ENCODE measurements around the gene DERL2.

Gene DERL2

GRCh38 chr17:5500589-5501391, 14.8 kb upstream of the DERL2 start:
- DNase-seq: peak; percentile 61

- DNase-seq: no peak
Observed at GRCh38 chr17:5500247-5500588, 14.2 kb upstream of the DERL2 start.

- no peak for DNase-seq
Observed at GRCh38 chr17:5499476-5500231, 13.7 kb upstream of the DERL2 start.

GRCh38 chr17:5492970-5493369, 7.0 kb upstream of the DERL2 start:
- DNase-seq: no peak

- DNase-seq: no peak
Observed at GRCh38 chr17:5488752-5489151, 2.8 kb upstream of the DERL2 start.

- peak; percentile 92 for DNase-seq
Observed at GRCh38 chr17:5486206-5487124, 487 bp upstream of the DERL2 start, which contains the start of gene MIS12. MIS12 (plus strand) TSS chr17:5486566; CDS start chr17:5488863, 2,297 bp downstream.

GRCh38 chr17:5481451-5481850, 4.5 kb downstream of the DERL2 start:
- no peak for DNase-seq

GRCh38 chr17:5480962-5481361, 5.0 kb downstream of the DERL2 start:
- DNase-seq: no peak

GRCh38 chr17:5478992-5479391, 7.0 kb downstream of the DERL2 start:
- no peak for DNase-seq

- DNase-seq: no peak
Observed at GRCh38 chr17:5473906-5474305, 12.1 kb downstream of the DERL2 start.

GRCh38 chr17:5472511-5472910, 13.5 kb downstream of the DERL2 start:
- DNase-seq: no peak

GRCh38 chr17:5468075-5468473, 17.9 kb downstream of the DERL2 start:
- DNase-seq: no peak

- no peak for DNase-seq
Observed at GRCh38 chr17:5467416-5467815, 18.6 kb downstream of the DERL2 start.

- no peak for DNase-seq
Observed at GRCh38 chr17:5466295-5466694, 19.7 kb downstream of the DERL2 start.

- DNase-seq: no peak
Observed at GRCh38 chr17:5464717-5465507, 21.1 kb downstream of the DERL2 start.

GRCh38 chr17:5446786-5447185, 39.2 kb downstream of the DERL2 start:
- DNase-seq: no peak

GRCh38 chr17:5444209-5444608, 41.8 kb downstream of the DERL2 start:
- DNase-seq: no peak

- no peak for DNase-seq
Observed at GRCh38 chr17:5443728-5444127, 42.2 kb downstream of the DERL2 start.

- DNase-seq: no peak
Observed at GRCh38 chr17:5439446-5439764, 46.6 kb downstream of the DERL2 start.

- DNase-seq: peak; percentile 44
Observed at GRCh38 chr17:5438716-5439445, 47.1 kb downstream of the DERL2 start, which contains the start of gene C1QBP. C1QBP (minus strand) TSS chr17:5439155; CDS start chr17:5439073, 82 bp downstream.

GRCh38 chr17:5437721-5438317, 48.2 kb downstream of the DERL2 start:
- no peak for DNase-seq

Data from NCI-H524 treated with DMSO at 0.1 percent for 48 hours (cell line).